DOHH2 (cell line): ENCODE results near the gene TMEM79.

Source experiments
- H3F3A ChIP-seq: fragments of 200-600 bp; sonication (generic), shearing (Covaris generic); 2 replicates; pipeline ENCODE4 v1.6.0; 2016; ENCODE audit warnings: antibody characterized with exemption, mild to moderate bottlenecking; ENCODE audit not compliant: control insufficient read depth, insufficient read depth
- H3K27ac ChIP-seq: fragments of 200-600 bp; sonication (generic); 2 replicates; pipeline ENCODE4 v1.5.1; 2014; ENCODE audit warnings: low read depth, mild to moderate bottlenecking, low read length, moderate library complexity
- H3K27me3 ChIP-seq: fragments of 200-600 bp; sonication (generic); 2 replicates; pipeline ENCODE4 v1.6.1; 2014; ENCODE audit warnings: mild to moderate bottlenecking, low read length, mixed read lengths; ENCODE audit not compliant: control insufficient read depth
- H3K36me3 ChIP-seq: fragments of 200-600 bp; sonication (generic); 2 replicates; pipeline ENCODE4 v1.6.1; 2014; ENCODE audit warnings: mild to moderate bottlenecking, low read length, moderate library complexity, mixed read lengths; ENCODE audit not compliant: control insufficient read depth
- H3K4me1 ChIP-seq: fragments of 200-600 bp; sonication (generic); 2 replicates; pipeline ENCODE4 v1.6.1; 2014; ENCODE audit warnings: mild to moderate bottlenecking, low read length, mixed read lengths; ENCODE audit not compliant: control insufficient read depth
- H3K4me2 ChIP-seq: fragments of 200-600 bp; sonication (generic); 2 replicates; pipeline ENCODE4 v1.6.0; 2014; ENCODE audit warnings: mild to moderate bottlenecking, low read length, moderate library complexity
- H3K4me3 ChIP-seq: fragments of 200-600 bp; sonication (generic); 2 replicates; pipeline ENCODE4 v1.5.1; 2014; ENCODE audit warnings: mild to moderate bottlenecking, low read length, mixed read lengths
- H3K79me2 ChIP-seq: fragments of 200-600 bp; sonication (generic); 2 replicates; pipeline ENCODE4 v1.6.1; 2014; ENCODE audit warnings: mild to moderate bottlenecking, low read length, mixed read lengths; ENCODE audit not compliant: control insufficient read depth
- H3K9me2 ChIP-seq: fragments of 200-600 bp; sonication (generic); replicated peaks from 2 replicates; pipeline ENCODE4 v1.6.1; 2014; ENCODE audit warnings: mild to moderate bottlenecking, low read length, mixed read lengths; ENCODE audit not compliant: control insufficient read depth
- H3K9me3 ChIP-seq: fragments of 200-600 bp; sonication (generic); 2 replicates; pipeline ENCODE4 v1.6.1; 2014; ENCODE audit warnings: antibody characterized with exemption, low read length, mixed read lengths; ENCODE audit not compliant: control insufficient read depth, insufficient read depth
- H4K20me1 ChIP-seq: fragments of 200-600 bp; sonication (generic); 2 replicates; pipeline ENCODE4 v1.6.0; 2014; ENCODE audit warnings: low read depth, mild to moderate bottlenecking, antibody characterized with exemption, low read length, moderate library complexity; ENCODE audit not compliant: control insufficient read depth, insufficient read depth
- CTCF ChIP-seq: fragments of 200-600 bp; sonication (generic); IDR thresholded peaks from one replicate; pipeline ENCODE4 v1.5.1; 2014; ENCODE audit warnings: antibody characterized with exemption, mild to moderate bottlenecking, low read depth, low read length; ENCODE audit not compliant: poor library complexity, severe bottlenecking
- EZH2phosphoT487 ChIP-seq: fragments of 200-600 bp; sonication (generic); IDR thresholded peaks from 2 replicates; pipeline ENCODE4 v1.6.1; 2017; ENCODE audit warnings: borderline replicate concordance, mild to moderate bottlenecking, antibody characterized with exemption, low read length, moderate library complexity, mixed read lengths

The TMEM79 gene

GRCh38 chr1:156259805-156260204, 24.3 kb upstream of the TMEM79 start:
- Histone ChIP-seq H3K36me3 (peaks cover 80% of the 10 kb centered on the region), H3K4me3 (no peak overlapping the region), H3K4me1 (no peaks in the 10 kb centered on the region), H3F3A (no peaks in the 10 kb centered on the region), H4K20me1 (no peaks in the 10 kb centered on the region), H3K27ac (no peak overlapping the region), H3K27me3 (no peaks in the 10 kb centered on the region), H3K79me2 (no peaks in the 10 kb centered on the region), H3K9me2 (no peaks in the 10 kb centered on the region), H3K9me3 (no peaks in the 10 kb centered on the region), H3K4me2 (no peak overlapping the region)
- TF ChIP-seq CTCF (no peak), EZH2phosphoT487 (no peak)

GRCh38 chr1:156260896-156261295, 23.2 kb upstream of the TMEM79 start:
- Histone ChIP-seq H3K27me3 (no peaks in the 10 kb centered on the region), H3F3A (no peaks in the 10 kb centered on the region), H3K79me2 (no peaks in the 10 kb centered on the region), H3K4me2 (no peak overlapping the region), H3K27ac (no peak overlapping the region), H3K4me1 (no peaks in the 10 kb centered on the region), H3K9me3 (no peaks in the 10 kb centered on the region), H3K9me2 (no peaks in the 10 kb centered on the region), H4K20me1 (no peaks in the 10 kb centered on the region), H3K36me3 (peaks cover 87% of the 10 kb centered on the region), H3K4me3 (no peak overlapping the region)
- TF ChIP-seq EZH2phosphoT487 (no peak), CTCF (no peak)

- no peaks in the 10 kb centered on the region for H3K79me2 ChIP-seq
- TF ChIP-seq CTCF (no peak), EZH2phosphoT487 (no peak)
- H3K27ac ChIP-seq: no peak overlapping the region
- H4K20me1 ChIP-seq: no peaks in the 10 kb centered on the region
- H3K4me2 ChIP-seq: no peak overlapping the region
- H3F3A ChIP-seq: no peaks in the 10 kb centered on the region
- H3K9me3 ChIP-seq: no peaks in the 10 kb centered on the region
- no peaks in the 10 kb centered on the region for H3K9me2 ChIP-seq
- H3K4me3 ChIP-seq: no peak overlapping the region
- no peaks in the 10 kb centered on the region for H3K4me1 ChIP-seq
- peaks cover 90% of the 10 kb centered on the region for H3K36me3 ChIP-seq
- H3K27me3 ChIP-seq: no peaks in the 10 kb centered on the region
Observed at GRCh38 chr1:156262461-156263287, 21.5 kb upstream of the TMEM79 start.

- TF ChIP-seq CTCF (no peak), EZH2phosphoT487 (no peak)
- H3F3A ChIP-seq: no peaks in the 10 kb centered on the region
- no peaks in the 10 kb centered on the region for H3K9me2 ChIP-seq
- no peak overlapping the region for H3K27ac ChIP-seq
- H3K36me3 ChIP-seq: peaks cover 90% of the 10 kb centered on the region
- H3K4me3 ChIP-seq: no peak overlapping the region
- H3K27me3 ChIP-seq: no peaks in the 10 kb centered on the region
- H3K79me2 ChIP-seq: no peaks in the 10 kb centered on the region
- H3K9me3 ChIP-seq: no peaks in the 10 kb centered on the region
- no peaks in the 10 kb centered on the region for H3K4me1 ChIP-seq
- no peak overlapping the region for H3K4me2 ChIP-seq
- no peaks in the 10 kb centered on the region for H4K20me1 ChIP-seq
Observed at GRCh38 chr1:156263288-156263655, 20.9 kb upstream of the TMEM79 start.
